Panc1 (cell line): ENCODE results near the gene ACSM4. TPM values are rescaled to one million over a fixed set of nuclear protein-coding genes. Genes with fewer than 3 reads are reported as not detected.

Experiments used
- ATAC-seq: fragments of 200-7000 bp; cut with Tn5 transposase; 2 replicates; pipeline ENCODE4 v1.9.1; 2020; ENCODE audit warnings: mild to moderate bottlenecking, moderate library complexity
- BruUV-seq: library from RNA; stranded (reverse); fragments of 400-500 nt; replicated peaks from 2 replicates; lab custom pipeline; 2021; lab: Mats Ljungman, UMichigan
- CTCF ChIA-PET: fragments of 300-600 bp; sonication (Branson Sonifier 250); formaldehyde crosslinking; loops from one replicate; lab custom pipeline; 2022; ENCODE audit warnings: antibody characterized with exemption; lab: Charles Lee
- POLR2A ChIA-PET: fragments of 300-600 bp; sonication (Branson Sonifier 250); formaldehyde crosslinking; loops from one replicate; lab custom pipeline; 2022; ENCODE audit warnings: antibody characterized with exemption; lab: Charles Lee
- DNase-seq: peaks from one replicate; pipeline ENCODE4 v3.0.0-alpha.2; 2010; ENCODE audit warnings: low read depth, low spot score
- H3K27ac ChIP-seq: 2 replicates; pipeline ENCODE4 v1.5.1; 2011; ENCODE audit warnings: mild to moderate bottlenecking, low read length, inconsistent platforms
- H3K27me3 ChIP-seq: fragments of 200-500 bp; sonication (Bioruptor generic); 2 replicates; pipeline ENCODE4 v1.6.0; 2014; ENCODE audit warnings: low read length, inconsistent platforms; ENCODE audit not compliant: control insufficient read depth, insufficient read depth
- H3K36me3 ChIP-seq: fragments of 200-500 bp; sonication (Bioruptor generic); 2 replicates; pipeline ENCODE4 v1.5.1; 2014; ENCODE audit warnings: inconsistent platforms, mild to moderate bottlenecking, low read length, moderate library complexity; ENCODE audit not compliant: control insufficient read depth, insufficient read depth
- H3K4me1 ChIP-seq: 2 replicates; pipeline ENCODE4 v1.5.1; 2011; ENCODE audit warnings: inconsistent platforms, mild to moderate bottlenecking, low read length, moderate library complexity; ENCODE audit not compliant: control insufficient read depth, insufficient read depth
- H3K4me3 ChIP-seq, 2 experiments: 2 replicates each; pipeline ENCODE4 v1.5.1; 2011 to 2012; ENCODE audit warnings: low read depth in 2 of 2, low read length in 2 of 2, mild to moderate bottlenecking in 2 of 2, inconsistent platforms in 1 of 2, moderate library complexity in 1 of 2
- H3K9me3 ChIP-seq: fragments of 200-500 bp; sonication (Bioruptor generic); 2 replicates; pipeline ENCODE4 v1.5.1; 2014; ENCODE audit warnings: low read depth, mild to moderate bottlenecking, inconsistent platforms, low read length, moderate library complexity; ENCODE audit not compliant: control insufficient read depth, insufficient read depth
- POLR2AphosphoS5 ChIP-seq: IDR thresholded peaks from 2 replicates; pipeline ENCODE4 v1.6.1; 2012; ENCODE audit warnings: mild to moderate bottlenecking, low read depth, low read length, moderate library complexity
- REST ChIP-seq, 2 experiments: IDR thresholded peaks; 2 replicates each; pipeline ENCODE4 v1.6.1; 2011 to 2012; ENCODE audit warnings: low read depth in 2 of 2, control low read depth in 1 of 2, low read length in 1 of 2, mild to moderate bottlenecking in 1 of 2, moderate library complexity in 1 of 2; ENCODE audit not compliant: insufficient read depth in 1 of 2
- SIN3A ChIP-seq: IDR thresholded peaks from 2 replicates; pipeline ENCODE4 v1.6.1; 2012; ENCODE audit warnings: low read depth, mild to moderate bottlenecking, low read length, moderate library complexity, borderline replicate concordance; ENCODE audit not compliant: insufficient read depth
- TCF7L2 ChIP-seq: IDR thresholded peaks from 2 replicates; pipeline ENCODE4 v1.6.1; 2011; ENCODE audit warnings: mild to moderate bottlenecking, low read depth, low read length, inconsistent platforms
- in situ Hi-C: cut with HindIII; loops from 2 replicates; pipeline ENCODE4 v1.10.0; 2016; ENCODE audit warnings: low sequenced_read_pairs, low pct_unique_long_range_greater_than_20kb
- intact Hi-C: fragments of 100-400 bp; cut with micrococcal nuclease; formaldehyde crosslinking; loops from one replicate; pipeline ENCODE4 v1.10.0; 2022; ENCODE audit not compliant: unreplicated experiment
- total RNA-seq: library from RNA; stranded (reverse); gene quantifications from one replicate; pipeline ENCODE4 v1.2.1, GENCODE V29; 2021; ENCODE audit not compliant: unreplicated experiment
- TF ChIP-seq, protein P1 (sequence below): fragments of 450-650 bp; IDR thresholded peaks from 2 replicates; pipeline ENCODE4 v1.5.1; 2017; ENCODE audit warnings: mild to moderate bottlenecking

Gene ACSM4
- total RNA-seq, 1 experiment from 2014 or later = not detected

- Histone ChIP-seq H3K27ac (no peak overlapping the region), H3K9me3 (no peaks in the 10 kb centered on the region), H3K4me3 (no peak overlapping the region), H3K27me3 (no peaks in the 10 kb centered on the region), H3K36me3 (no peaks in the 10 kb centered on the region), H3K4me1 (no peaks in the 10 kb centered on the region)
- BruUV-seq = no TSS peak
- DNase-seq (no peak), ATAC-seq (no peak)
- CTCF ChIA-PET = no interaction called here
- TF ChIP-seq REST (IDR thresholded peaks at IDR 0.05; ENCODE audit: insufficient read depth in 1 of 2, low read depth in 2 of 2, low read length in 1 of 2) (no peak), TCF7L2 (no peak), SIN3A (no peak), POLR2AphosphoS5 (no peak)
- TF ChIP-seq, protein P1, sequence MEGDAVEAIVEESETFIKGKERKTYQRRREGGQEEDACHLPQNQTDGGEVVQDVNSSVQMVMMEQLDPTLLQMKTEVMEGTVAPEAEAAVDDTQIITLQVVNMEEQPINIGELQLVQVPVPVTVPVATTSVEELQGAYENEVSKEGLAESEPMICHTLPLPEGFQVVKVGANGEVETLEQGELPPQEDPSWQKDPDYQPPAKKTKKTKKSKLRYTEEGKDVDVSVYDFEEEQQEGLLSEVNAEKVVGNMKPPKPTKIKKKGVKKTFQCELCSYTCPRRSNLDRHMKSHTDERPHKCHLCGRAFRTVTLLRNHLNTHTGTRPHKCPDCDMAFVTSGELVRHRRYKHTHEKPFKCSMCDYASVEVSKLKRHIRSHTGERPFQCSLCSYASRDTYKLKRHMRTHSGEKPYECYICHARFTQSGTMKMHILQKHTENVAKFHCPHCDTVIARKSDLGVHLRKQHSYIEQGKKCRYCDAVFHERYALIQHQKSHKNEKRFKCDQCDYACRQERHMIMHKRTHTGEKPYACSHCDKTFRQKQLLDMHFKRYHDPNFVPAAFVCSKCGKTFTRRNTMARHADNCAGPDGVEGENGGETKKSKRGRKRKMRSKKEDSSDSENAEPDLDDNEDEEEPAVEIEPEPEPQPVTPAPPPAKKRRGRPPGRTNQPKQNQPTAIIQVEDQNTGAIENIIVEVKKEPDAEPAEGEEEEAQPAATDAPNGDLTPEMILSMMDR = no peak
- POLR2A ChIA-PET = no interaction called here
- in situ Hi-C loops = no loop called here
- intact Hi-C loops = no loop called here
These were observed 8.3 kb upstream of the ACSM4 start for GRCh38 chr12:7295529-7295928.

DNA sequence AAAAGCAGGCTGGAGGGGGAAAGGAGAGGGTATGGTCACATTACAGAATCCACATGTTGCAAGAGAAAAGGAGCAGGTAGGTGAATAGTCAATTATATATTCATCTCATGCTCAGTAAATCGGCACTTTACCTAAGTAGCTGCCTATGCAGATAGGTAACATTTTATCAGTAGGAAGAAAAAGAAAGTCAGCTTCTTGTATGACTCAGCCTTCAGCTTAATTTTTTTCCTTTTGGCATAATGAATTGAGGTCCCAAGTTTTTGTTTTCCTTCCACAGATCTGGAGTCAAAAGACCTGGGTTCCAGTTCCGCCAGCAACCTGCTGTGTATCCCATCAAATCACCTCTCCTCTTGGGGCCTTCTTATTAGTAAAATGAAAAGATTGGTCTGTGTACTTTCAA is 6.0 kb upstream of the ACSM4 start:
- TF ChIP-seq REST (IDR thresholded peaks at IDR 0.05; ENCODE audit: insufficient read depth in 1 of 2, low read depth in 2 of 2, low read length in 1 of 2) = no peak
- TF ChIP-seq SIN3A = no peak
- TF ChIP-seq POLR2AphosphoS5 = no peak
- TF ChIP-seq TCF7L2 = no peak
- TF ChIP-seq, protein P1 = no peak
- no peaks in the 10 kb centered on the region for H3K9me3 ChIP-seq
- no peak overlapping the region for H3K4me3 ChIP-seq
- in situ Hi-C loops = no loop called here
- no TSS peak for BruUV-seq
- DNase-seq = no peak
- intact Hi-C loops = no loop called here
- no peak for ATAC-seq
- H3K27ac ChIP-seq = no peak overlapping the region
- ChIA-PET POLR2A (no interaction called here), CTCF (no interaction called here)
- no peaks in the 10 kb centered on the region for H3K4me1 ChIP-seq
- no peaks in the 10 kb centered on the region for H3K36me3 ChIP-seq
- no peaks in the 10 kb centered on the region for H3K27me3 ChIP-seq
